ENCODE measurements around the gene FBXO41. TPM values are rescaled to one million over a fixed set of nuclear protein-coding genes. Genes with fewer than 3 reads are reported as not detected.

The FBXO41 gene
- total RNA-seq, 1 experiment from 2014 or later = 0.44 TPM

GRCh38 chr2:73254343-73255006, 29.8 kb downstream of the FBXO41 start:
- DNase-seq (ENCODE audit: low read depth) = no peak
- in situ Hi-C loops (cut with HindIII; ENCODE audit: low pct_unique_long_range_greater_than_20kb, low sequenced_read_pairs) = no loop called here

- in situ Hi-C loops (cut with HindIII; ENCODE audit: low pct_unique_long_range_greater_than_20kb, low sequenced_read_pairs) = no loop called here
These were observed 30.4 kb downstream of the FBXO41 start for GRCh38 chr2:73253901-73254300.

GRCh38 chr2:73253400-73253799, 30.9 kb downstream of the FBXO41 start:
- no peak for DNase-seq (ENCODE audit: low read depth)
- in situ Hi-C loops (cut with HindIII; ENCODE audit: low pct_unique_long_range_greater_than_20kb, low sequenced_read_pairs) = no loop called here

More at GRCh38 chr2:73253901-73254300, 30.4 kb downstream of the FBXO41 start:
- DNase-seq (ENCODE audit: low read depth) = no peak

- in situ Hi-C loops (cut with HindIII; ENCODE audit: low pct_unique_long_range_greater_than_20kb, low sequenced_read_pairs) = no loop called here
- no peak for DNase-seq (ENCODE audit: low read depth)
These were observed 31.8 kb downstream of the FBXO41 start for GRCh38 chr2:73252238-73253027.

GRCh38 chr2:73250872-73251846, 33.1 kb downstream of the FBXO41 start:
- in situ Hi-C loops (cut with HindIII; ENCODE audit: low pct_unique_long_range_greater_than_20kb, low sequenced_read_pairs) = no loop called here
- DNase-seq (ENCODE audit: low read depth) = no peak

- DNase-seq (ENCODE audit: low read depth) = no peak
- in situ Hi-C loops (cut with HindIII; ENCODE audit: low pct_unique_long_range_greater_than_20kb, low sequenced_read_pairs) = no loop called here
These were observed 34.6 kb downstream of the FBXO41 start for GRCh38 chr2:73249636-73250035.

- no peak for DNase-seq (ENCODE audit: low read depth)
- in situ Hi-C loops (cut with HindIII; ENCODE audit: low pct_unique_long_range_greater_than_20kb, low sequenced_read_pairs) = no loop called here
These were observed 37.4 kb downstream of the FBXO41 start for GRCh38 chr2:73246850-73247249.

GRCh38 chr2:73244580-73244979, 39.7 kb downstream of the FBXO41 start:
- in situ Hi-C loops (cut with HindIII; ENCODE audit: low pct_unique_long_range_greater_than_20kb, low sequenced_read_pairs) = no loop called here
- DNase-seq (ENCODE audit: low read depth) = no peak

GRCh38 chr2:73243884-73244570, 40.3 kb downstream of the FBXO41 start:
- in situ Hi-C loops (cut with HindIII; ENCODE audit: low pct_unique_long_range_greater_than_20kb, low sequenced_read_pairs) = no loop called here
- no peak for DNase-seq (ENCODE audit: low read depth)

GRCh38 chr2:73239776-73240175, 44.5 kb downstream of the FBXO41 start:
- DNase-seq (ENCODE audit: low read depth) = no peak
- in situ Hi-C loops (cut with HindIII; ENCODE audit: low pct_unique_long_range_greater_than_20kb, low sequenced_read_pairs) = no loop called here

- in situ Hi-C loops (cut with HindIII; ENCODE audit: low pct_unique_long_range_greater_than_20kb, low sequenced_read_pairs) = no loop called here
- DNase-seq (ENCODE audit: low read depth) = no peak
These were observed 45.3 kb downstream of the FBXO41 start for GRCh38 chr2:73238976-73239375.

GRCh38 chr2:73238149-73238548, 46.1 kb downstream of the FBXO41 start:
- in situ Hi-C loops (cut with HindIII; ENCODE audit: low pct_unique_long_range_greater_than_20kb, low sequenced_read_pairs) = no loop called here
- no peak for DNase-seq (ENCODE audit: low read depth)

GRCh38 chr2:73237168-73237567, 47.1 kb downstream of the FBXO41 start:
- no peak for DNase-seq (ENCODE audit: low read depth)
- in situ Hi-C loops (cut with HindIII; ENCODE audit: low pct_unique_long_range_greater_than_20kb, low sequenced_read_pairs) = no loop called here

GRCh38 chr2:73235315-73236028, 48.8 kb downstream of the FBXO41 start:
- in situ Hi-C loops (cut with HindIII; ENCODE audit: low pct_unique_long_range_greater_than_20kb, low sequenced_read_pairs) = no loop called here

GRCh38 chr2:73233932-73234832, 50.1 kb downstream of the FBXO41 start, which contains the start of gene CCT7:
TSS of gene CCT7 (plus strand) at chr2:73234308. CDS start at chr2:73234379, 71 bp downstream.
- peak; percentile 88 for DNase-seq (ENCODE audit: low read depth)
- in situ Hi-C loops (cut with HindIII; ENCODE audit: low pct_unique_long_range_greater_than_20kb, low sequenced_read_pairs) = no loop called here

More at GRCh38 chr2:73235315-73236028, 48.8 kb downstream of the FBXO41 start:
- DNase-seq (ENCODE audit: low read depth) = no peak

GRCh38 chr2:73233154-73233931, 50.9 kb downstream of the FBXO41 start, which contains the start of gene PRADC1:
TSS of gene PRADC1 (minus strand) at chr2:73233239. CDS start at chr2:73233160, 79 bp downstream.
- peak; percentile 99 for DNase-seq (ENCODE audit: low read depth)
- in situ Hi-C loops (cut with HindIII; ENCODE audit: low pct_unique_long_range_greater_than_20kb, low sequenced_read_pairs) = no loop called here
